ENCODE measurements around the gene PEAK3.

PEAK3 gene

DNA sequence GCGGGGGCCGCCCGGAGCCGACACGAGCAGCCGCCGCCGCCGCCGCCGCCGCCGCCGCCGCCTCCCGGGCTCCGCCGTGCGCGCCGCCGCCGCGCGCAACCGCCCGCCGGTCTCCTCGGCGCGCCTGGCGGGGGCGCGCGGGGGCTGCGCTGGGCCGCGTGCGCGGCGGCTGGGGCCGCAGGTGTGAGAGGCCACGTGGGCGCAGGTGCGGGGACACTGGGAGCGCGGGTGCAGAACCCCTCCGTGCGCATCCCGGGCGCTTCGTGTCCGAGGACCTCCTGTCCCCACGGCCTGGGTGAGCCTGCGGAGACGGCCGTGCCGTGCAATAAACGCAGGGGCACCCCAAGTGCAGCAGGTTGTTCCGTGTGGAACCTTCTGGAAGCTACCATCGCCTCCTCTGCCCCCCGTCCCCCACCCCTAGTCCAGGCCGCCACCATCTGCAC lies 26.2 kb upstream of the PEAK3 start, which contains the start of gene LINGO3:
Gene LINGO3 (minus strand): TSS at position 41 of the 443 bp plus-strand sequence. CDS start 16,378 bp downstream, outside the sequence.
- Histone ChIP-seq H3F3A (ENCODE audit: insufficient read depth, low read length) (no peaks in the 10 kb centered on the region), H3K4me2 (ENCODE audit: low read length) (no peak within 1 kb of the TSS), H3K4me1 (ENCODE audit: insufficient read depth, low read length, severe bottlenecking) (no peaks in the 10 kb centered on the region), H3K27ac (ENCODE audit: low read depth, low read length, poor library complexity, severe bottlenecking) (no peak within 1 kb of the TSS), H2AFZ (ENCODE audit: low read length) (no peak within 1 kb of the TSS), H3K79me2 (ENCODE audit: insufficient read depth, low read length) (no peaks in the 10 kb centered on the region), H3K9me2 (ENCODE audit: low read depth, low read length) (no peaks in the 10 kb centered on the region), H3K9me3 (ENCODE audit: low read length) (no peaks in the 10 kb centered on the region), H3K27me3 (ENCODE audit: insufficient read depth, low read length) (peaks cover 14% of the 10 kb centered on the region; the same call in 1 of the 2 replicates), H4K20me1 (ENCODE audit: insufficient read depth, low read length) (no peaks in the 10 kb centered on the region), H3K36me3 (ENCODE audit: insufficient read depth, low read length) (no peaks in the 10 kb centered on the region), H3K9ac (ENCODE audit: low read length) (no peak within 1 kb of the TSS), H3K4me3 (ENCODE audit: low read depth, low read length, poor library complexity, severe bottlenecking) (no peak within 1 kb of the TSS)
- no peak for TF ChIP-seq EZH2 (IDR thresholded peaks at IDR 0.05; ENCODE audit: borderline replicate concordance, low read length)
- TF ChIP-seq, protein P1, sequence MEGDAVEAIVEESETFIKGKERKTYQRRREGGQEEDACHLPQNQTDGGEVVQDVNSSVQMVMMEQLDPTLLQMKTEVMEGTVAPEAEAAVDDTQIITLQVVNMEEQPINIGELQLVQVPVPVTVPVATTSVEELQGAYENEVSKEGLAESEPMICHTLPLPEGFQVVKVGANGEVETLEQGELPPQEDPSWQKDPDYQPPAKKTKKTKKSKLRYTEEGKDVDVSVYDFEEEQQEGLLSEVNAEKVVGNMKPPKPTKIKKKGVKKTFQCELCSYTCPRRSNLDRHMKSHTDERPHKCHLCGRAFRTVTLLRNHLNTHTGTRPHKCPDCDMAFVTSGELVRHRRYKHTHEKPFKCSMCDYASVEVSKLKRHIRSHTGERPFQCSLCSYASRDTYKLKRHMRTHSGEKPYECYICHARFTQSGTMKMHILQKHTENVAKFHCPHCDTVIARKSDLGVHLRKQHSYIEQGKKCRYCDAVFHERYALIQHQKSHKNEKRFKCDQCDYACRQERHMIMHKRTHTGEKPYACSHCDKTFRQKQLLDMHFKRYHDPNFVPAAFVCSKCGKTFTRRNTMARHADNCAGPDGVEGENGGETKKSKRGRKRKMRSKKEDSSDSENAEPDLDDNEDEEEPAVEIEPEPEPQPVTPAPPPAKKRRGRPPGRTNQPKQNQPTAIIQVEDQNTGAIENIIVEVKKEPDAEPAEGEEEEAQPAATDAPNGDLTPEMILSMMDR (IDR thresholded peaks at IDR 0.05; ENCODE audit: low read length) = no peak

DNA sequence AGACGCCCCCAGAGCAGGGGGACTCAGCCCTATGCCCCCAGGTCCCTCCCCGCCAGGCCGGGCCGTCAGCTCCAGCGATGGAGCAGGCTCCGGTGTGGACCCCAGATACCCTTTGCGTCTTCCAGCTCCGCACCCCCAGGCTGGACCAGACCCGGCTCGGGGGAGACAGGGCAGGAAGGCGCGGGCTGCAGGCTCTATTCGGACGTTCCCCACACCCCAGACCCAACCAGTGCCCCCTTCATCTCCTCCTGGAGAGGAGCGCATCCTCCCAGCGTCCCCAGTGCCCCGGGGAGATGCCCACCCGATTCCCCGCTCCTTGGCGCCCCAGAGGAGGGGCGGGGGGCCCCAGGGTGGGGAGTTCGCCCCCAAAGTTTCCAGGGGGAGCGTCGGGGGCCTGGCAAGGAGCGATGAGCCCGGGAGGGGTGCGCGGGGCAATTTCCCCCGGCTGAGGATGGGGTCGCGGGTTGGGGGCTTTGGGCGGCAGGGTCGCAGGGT lies 25.6 kb upstream of the PEAK3 start:
- peaks cover 4% of the 10 kb centered on the region for H3K4me1 ChIP-seq (ENCODE audit: insufficient read depth, low read length, severe bottlenecking)
- no peak overlapping the region for H3K9ac ChIP-seq (ENCODE audit: low read length)
- H3K27ac ChIP-seq (ENCODE audit: low read depth, low read length, poor library complexity, severe bottlenecking) = no peak overlapping the region
- no peaks in the 10 kb centered on the region for H3K79me2 ChIP-seq (ENCODE audit: insufficient read depth, low read length)
- H3K27me3 ChIP-seq (ENCODE audit: insufficient read depth, low read length) = peaks cover 14% of the 10 kb centered on the region; the same call in 1 of the 2 replicates
- H3K4me3 ChIP-seq (ENCODE audit: low read depth, low read length, poor library complexity, severe bottlenecking) = no peak overlapping the region
- H3K4me2 ChIP-seq (ENCODE audit: low read length) = no peak overlapping the region
- no peaks in the 10 kb centered on the region for H4K20me1 ChIP-seq (ENCODE audit: insufficient read depth, low read length)
- no peak overlapping the region for H2AFZ ChIP-seq (ENCODE audit: low read length)
- no peaks in the 10 kb centered on the region for H3K9me2 ChIP-seq (ENCODE audit: low read depth, low read length)
- H3F3A ChIP-seq (ENCODE audit: insufficient read depth, low read length) = no peaks in the 10 kb centered on the region
- H3K36me3 ChIP-seq (ENCODE audit: insufficient read depth, low read length) = no peaks in the 10 kb centered on the region
- no peaks in the 10 kb centered on the region for H3K9me3 ChIP-seq (ENCODE audit: low read length)
- TF ChIP-seq, protein P1 (IDR thresholded peaks at IDR 0.05; ENCODE audit: low read length) = no peak
- no peak for TF ChIP-seq EZH2 (IDR thresholded peaks at IDR 0.05; ENCODE audit: borderline replicate concordance, low read length)

DNA sequence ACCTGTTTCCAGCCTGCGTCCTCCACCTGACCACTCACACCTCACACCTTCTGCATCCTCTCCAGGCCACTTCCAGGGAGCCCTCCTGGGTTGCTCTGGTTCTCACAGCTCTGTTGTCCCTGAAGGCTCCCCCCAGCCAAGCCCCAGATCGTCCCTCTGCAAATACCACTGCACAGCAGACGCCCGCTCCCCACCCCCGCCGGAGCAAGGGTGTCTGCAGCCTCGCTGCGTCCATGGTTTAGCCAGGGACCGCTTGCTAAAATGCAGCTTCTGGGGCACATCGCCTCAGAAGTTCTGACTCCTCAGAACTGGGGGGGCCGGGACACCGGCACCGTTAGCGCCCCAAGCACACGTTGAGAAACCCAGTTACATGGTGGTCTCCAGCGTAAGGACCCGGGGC lies 25.0 kb upstream of the PEAK3 start:
- no peaks in the 10 kb centered on the region for H3F3A ChIP-seq (ENCODE audit: insufficient read depth, low read length)
- H3K9me3 ChIP-seq (ENCODE audit: low read length) = no peaks in the 10 kb centered on the region
- no peaks in the 10 kb centered on the region for H4K20me1 ChIP-seq (ENCODE audit: insufficient read depth, low read length)
- no peak overlapping the region for H3K9ac ChIP-seq (ENCODE audit: low read length)
- no peak overlapping the region for H2AFZ ChIP-seq (ENCODE audit: low read length)
- peaks cover 14% of the 10 kb centered on the region; the same call in 1 of the 2 replicates for H3K27me3 ChIP-seq (ENCODE audit: insufficient read depth, low read length)
- H3K4me1 ChIP-seq (ENCODE audit: insufficient read depth, low read length, severe bottlenecking) = peaks cover 8% of the 10 kb centered on the region
- no peak overlapping the region for H3K27ac ChIP-seq (ENCODE audit: low read depth, low read length, poor library complexity, severe bottlenecking)
- no peak overlapping the region for H3K4me3 ChIP-seq (ENCODE audit: low read depth, low read length, poor library complexity, severe bottlenecking)
- no peak overlapping the region for H3K4me2 ChIP-seq (ENCODE audit: low read length)
- TF ChIP-seq, protein P1 (IDR thresholded peaks at IDR 0.05; ENCODE audit: low read length) = no peak
- TF ChIP-seq EZH2 (IDR thresholded peaks at IDR 0.05; ENCODE audit: borderline replicate concordance, low read length) = no peak
- no peaks in the 10 kb centered on the region for H3K79me2 ChIP-seq (ENCODE audit: insufficient read depth, low read length)
- H3K36me3 ChIP-seq (ENCODE audit: insufficient read depth, low read length) = no peaks in the 10 kb centered on the region
- no peaks in the 10 kb centered on the region for H3K9me2 ChIP-seq (ENCODE audit: low read depth, low read length)

Data from OCI-LY1 (cell line).